GM21360 (cell line): Measurements from ENCODE around the gene CLPX.
A peak's percentile ranks its signal among the peaks of the same experiment; 100 is the strongest.
"Not testable (repeated sequence)": the region's sequence is repeated elsewhere in the genome, so short reads cannot be mapped to it uniquely, and the experiment has no call there.

Source experiments
- ATAC-seq: cut with Tn5 transposase; IDR thresholded peaks from one replicate; pipeline ENCODE4 v1.9.1; 2021; ENCODE audit warnings: mild to moderate bottlenecking, moderate library complexity; ENCODE audit not compliant: unreplicated experiment

CLPX gene

GRCh38 chr15:65184868-65185717 lies at the start of gene CLPX:
TSS of gene CLPX (minus strand) at chr15:65185342. CDS start at chr15:65185153, 189 bp downstream.
- ATAC-seq: peak; percentile 62

GRCh38 chr15:65233696-65234095 lies 48.6 kb upstream of the CLPX start:
- no peak for ATAC-seq

- ATAC-seq: no peak
Observed at GRCh38 chr15:65232520-65232919, 47.4 kb upstream of the CLPX start.

- no peak for ATAC-seq
Observed at GRCh38 chr15:65231306-65231705, 46.2 kb upstream of the CLPX start.

- not testable (repeated sequence) for ATAC-seq
Observed at GRCh38 chr15:65226901-65227300, 41.8 kb upstream of the CLPX start.

GRCh38 chr15:65226221-65226620 lies 41.1 kb upstream of the CLPX start:
- no peak for ATAC-seq

GRCh38 chr15:65223996-65224395 lies 38.9 kb upstream of the CLPX start:
- ATAC-seq: no peak

- ATAC-seq: no peak
Observed at GRCh38 chr15:65222891-65223290, 37.7 kb upstream of the CLPX start.

GRCh38 chr15:65221697-65222096 lies 36.6 kb upstream of the CLPX start:
- no peak for ATAC-seq

GRCh38 chr15:65219137-65219536 lies 34.0 kb upstream of the CLPX start:
- no peak for ATAC-seq

GRCh38 chr15:65217526-65218482 lies 32.7 kb upstream of the CLPX start:
- ATAC-seq: no peak

- ATAC-seq: no peak
Observed at GRCh38 chr15:65215496-65215895, 30.4 kb upstream of the CLPX start.

GRCh38 chr15:65214010-65214409 lies 28.9 kb upstream of the CLPX start:
- no peak for ATAC-seq

- ATAC-seq: no peak
Observed at GRCh38 chr15:65213241-65213640, 28.1 kb upstream of the CLPX start.

- no peak for ATAC-seq
Observed at GRCh38 chr15:65212097-65212496, 27.0 kb upstream of the CLPX start.

GRCh38 chr15:65211482-65211982 lies 26.4 kb upstream of the CLPX start:
- no peak for ATAC-seq

GRCh38 chr15:65210770-65211481 lies 25.8 kb upstream of the CLPX start, which contains the start of gene CILP:
TSS of gene CILP (minus strand) at chr15:65211473. CDS start at chr15:65209755, 1,718 bp downstream.
- ATAC-seq: no peak

- no peak for ATAC-seq
Observed at GRCh38 chr15:65209701-65210643, 24.8 kb upstream of the CLPX start.

GRCh38 chr15:65208647-65209046 lies 23.5 kb upstream of the CLPX start:
- ATAC-seq: no peak
